ENCODE data around the gene PTPN12.

PTPN12 gene

GRCh38 chr7:77665161-77665560 lies 128.1 kb downstream of the PTPN12 start:
- DNase-seq (ENCODE audit: low read depth): no peak

GRCh38 chr7:77667459-77668086 lies 130.5 kb downstream of the PTPN12 start:
- DNase-seq (ENCODE audit: low read depth): no peak

- DNase-seq (ENCODE audit: low read depth): no peak
Observed at GRCh38 chr7:77674878-77675277, 137.8 kb downstream of the PTPN12 start.

GRCh38 chr7:77679608-77680007 lies 142.5 kb downstream of the PTPN12 start:
- DNase-seq (ENCODE audit: low read depth): no peak

- no peak for DNase-seq (ENCODE audit: low read depth)
Observed at GRCh38 chr7:77680266-77680665, 143.2 kb downstream of the PTPN12 start.

- no peak for DNase-seq (ENCODE audit: low read depth)
Observed at GRCh38 chr7:77684030-77684429, 146.9 kb downstream of the PTPN12 start.

GRCh38 chr7:77685233-77685632 lies 148.1 kb downstream of the PTPN12 start:
- DNase-seq (ENCODE audit: low read depth): no peak

GRCh38 chr7:77687100-77687746 lies 150.1 kb downstream of the PTPN12 start:
- no peak for DNase-seq (ENCODE audit: low read depth)

- no peak for DNase-seq (ENCODE audit: low read depth)
Observed at GRCh38 chr7:77687747-77688144, 150.7 kb downstream of the PTPN12 start.

Measured in stimulated activated CD4-positive, alpha-beta T cell treated with anti-CD3 and anti-CD28 coated beads, Interleukin-2, amount 100 ng/mL, for 4 hours (primary cell).